Keratinocyte (primary cell): ENCODE data around the gene COL9A3.

Source experiments
- EZH2 ChIP-seq: IDR thresholded peaks from one replicate; pipeline ENCODE4 v1.6.1; 2012; ENCODE audit warnings: inconsistent platforms, mild to moderate bottlenecking, low read length, moderate library complexity
- TF ChIP-seq, protein P1 (sequence below), 3 experiments: IDR thresholded peaks in 1 of 3; conservative IDR thresholded peaks in 1 of 3; optimal IDR thresholded peaks in 1 of 3; 2 replicates in 2 of 3; 3 replicates in 1 of 3; pipeline versions ENCODE3 to v1.5.1; 2011; ENCODE audit warnings: low read length in 3 of 3, mild to moderate bottlenecking in 3 of 3, moderate library complexity in 2 of 3, control low read depth in 1 of 3, inconsistent platforms in 1 of 3; ENCODE audit not compliant: insufficient read depth in 2 of 3; ENCODE audit errors: extremely low read depth in 1 of 3

DNA sequence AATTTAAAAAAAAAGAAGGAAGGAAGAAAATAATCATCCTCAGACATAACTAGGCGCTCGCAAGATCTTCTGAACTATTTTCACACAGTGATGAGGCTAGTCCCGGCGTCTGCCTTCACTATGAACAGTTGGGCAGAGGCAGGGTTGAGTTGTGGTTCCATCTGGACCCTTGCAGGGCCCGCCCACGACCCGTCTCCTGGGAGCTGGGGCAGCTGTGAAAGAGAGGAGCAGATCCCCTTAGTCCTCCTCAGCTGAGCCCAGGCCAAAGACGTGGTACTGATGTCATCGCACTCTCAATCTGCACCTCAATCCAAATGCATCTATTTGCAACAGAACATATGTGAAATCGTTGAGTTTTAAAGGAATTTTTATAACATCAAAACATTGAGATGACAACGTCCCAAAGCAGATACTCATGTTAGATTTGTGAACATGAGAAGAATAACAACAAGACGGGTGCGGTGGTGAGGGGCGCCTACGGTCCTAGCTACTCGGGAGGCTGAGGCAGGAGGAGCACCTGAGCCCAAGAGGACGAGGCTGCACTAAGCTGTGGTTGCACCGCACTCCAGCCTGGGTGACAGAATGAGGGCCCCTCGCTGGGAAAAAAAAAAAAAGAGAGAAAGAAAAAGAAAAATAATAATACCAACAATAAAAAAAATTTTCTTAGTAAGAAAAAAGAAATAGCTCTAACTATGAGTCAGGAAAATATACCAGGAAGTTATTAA lies 29.5 kb downstream of the COL9A3 start:
- TF ChIP-seq, protein P1, sequence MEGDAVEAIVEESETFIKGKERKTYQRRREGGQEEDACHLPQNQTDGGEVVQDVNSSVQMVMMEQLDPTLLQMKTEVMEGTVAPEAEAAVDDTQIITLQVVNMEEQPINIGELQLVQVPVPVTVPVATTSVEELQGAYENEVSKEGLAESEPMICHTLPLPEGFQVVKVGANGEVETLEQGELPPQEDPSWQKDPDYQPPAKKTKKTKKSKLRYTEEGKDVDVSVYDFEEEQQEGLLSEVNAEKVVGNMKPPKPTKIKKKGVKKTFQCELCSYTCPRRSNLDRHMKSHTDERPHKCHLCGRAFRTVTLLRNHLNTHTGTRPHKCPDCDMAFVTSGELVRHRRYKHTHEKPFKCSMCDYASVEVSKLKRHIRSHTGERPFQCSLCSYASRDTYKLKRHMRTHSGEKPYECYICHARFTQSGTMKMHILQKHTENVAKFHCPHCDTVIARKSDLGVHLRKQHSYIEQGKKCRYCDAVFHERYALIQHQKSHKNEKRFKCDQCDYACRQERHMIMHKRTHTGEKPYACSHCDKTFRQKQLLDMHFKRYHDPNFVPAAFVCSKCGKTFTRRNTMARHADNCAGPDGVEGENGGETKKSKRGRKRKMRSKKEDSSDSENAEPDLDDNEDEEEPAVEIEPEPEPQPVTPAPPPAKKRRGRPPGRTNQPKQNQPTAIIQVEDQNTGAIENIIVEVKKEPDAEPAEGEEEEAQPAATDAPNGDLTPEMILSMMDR (optimal IDR thresholded peaks at IDR 0.05 in 1 of 3, IDR thresholded peaks at IDR 0.05 in 1 of 3, conservative IDR thresholded peaks at IDR 0.05 in 1 of 3; ENCODE audit: extremely low read depth in 1 of 3, insufficient read depth in 2 of 3, low read length in 3 of 3) = no peak
- TF ChIP-seq EZH2 = no peak
